IPS DF 6.9 (cell line): ENCODE results near the gene H6PD.

Experiments used
- DNase-seq: peaks from one replicate; pipeline ENCODE4 v3.0.0-alpha.2; 2013; ENCODE audit warnings: low read depth, low spot score
- H3K27ac ChIP-seq: one replicate; pipeline ENCODE4 v1.5.1; 2013; ENCODE audit warnings: low read length, control low read depth
- H3K27me3 ChIP-seq: 2 replicates; pipeline ENCODE4 v1.6.1; 2013; ENCODE audit warnings: mild to moderate bottlenecking, low read length; ENCODE audit not compliant: control insufficient read depth, insufficient read depth
- H3K36me3 ChIP-seq: 2 replicates; pipeline ENCODE4 v1.6.1; 2013; ENCODE audit warnings: low read length; ENCODE audit not compliant: control insufficient read depth, insufficient read depth
- H3K4me1 ChIP-seq: 2 replicates; pipeline ENCODE4 v1.6.1; 2013; ENCODE audit warnings: low read length; ENCODE audit not compliant: control insufficient read depth, insufficient read depth
- H3K4me3 ChIP-seq: 2 replicates; pipeline ENCODE4 v1.5.1; 2013; ENCODE audit warnings: mild to moderate bottlenecking, low read length
- H3K9me3 ChIP-seq: 2 replicates; pipeline ENCODE4 v1.6.1; 2013; ENCODE audit warnings: low read length, inconsistent platforms; ENCODE audit not compliant: control insufficient read depth, insufficient read depth
- WGBS: extraction: QIAGEN DNeasy Blood & Tissue Kit; methylation state at CpG from one replicate; pipeline ENCODE4 v1.1.7; 2013; ENCODE audit warnings: mixed read lengths, missing lambda C conversion rate; ENCODE audit not compliant: insufficient read length, insufficient coverage; 5-methylcytosine and 5-hydroxymethylcytosine counted together

The H6PD gene

DNA sequence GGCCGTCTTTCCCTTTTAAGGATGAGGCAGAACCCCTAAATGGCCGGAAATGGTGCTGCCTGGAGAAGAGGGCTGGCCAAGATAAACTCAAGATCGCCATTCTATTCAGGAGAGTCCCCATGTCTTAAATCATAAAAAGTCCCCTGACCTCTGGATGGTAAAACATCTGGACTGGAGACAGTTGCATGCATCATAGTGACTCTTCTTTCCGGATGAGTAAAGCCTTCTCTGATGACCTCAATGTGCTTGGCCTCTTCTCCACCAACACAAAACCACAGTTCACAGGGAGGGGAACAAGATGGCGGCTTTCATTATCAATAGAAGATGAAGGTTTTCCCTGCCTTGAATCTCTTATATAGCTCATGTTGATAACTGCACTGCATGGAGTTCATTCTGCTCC, 27.5 kb upstream of the H6PD start:
- no peaks in the 10 kb centered on the region for H3K9me3 ChIP-seq
- H3K27me3 ChIP-seq, result peaks cover 15% of the 10 kb centered on the region; the same call in 1 of the 2 replicates
- H3K4me1 ChIP-seq, result no peaks in the 10 kb centered on the region; the same call in 1 of the 2 replicates
- no peak for DNase-seq
- H3K36me3 ChIP-seq, result no peaks in the 10 kb centered on the region
- H3K4me3 ChIP-seq, result no peak overlapping the region
- WGBS, result no CpG with 5 or more reads among the region's 5 CpGs
- H3K27ac ChIP-seq, result no peak overlapping the region

DNA sequence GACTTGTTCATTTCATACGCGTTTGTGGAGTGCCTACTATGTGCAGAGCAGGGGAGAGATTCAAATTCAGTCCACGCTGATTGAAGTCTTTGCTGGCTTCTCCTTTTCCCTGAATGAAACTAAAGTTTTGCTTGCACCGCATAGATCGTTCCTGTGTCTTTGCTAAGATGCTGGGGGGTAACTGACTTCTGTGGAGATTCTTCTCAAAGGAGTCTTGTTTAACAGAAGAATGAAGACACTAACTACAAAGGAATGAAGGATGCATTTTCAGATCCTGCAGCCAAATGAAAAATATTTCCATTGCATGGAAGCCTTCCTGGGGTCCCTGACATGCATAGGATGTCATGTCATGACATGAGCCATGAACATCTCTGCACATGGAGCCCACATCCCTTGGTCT, 26.9 kb upstream of the H6PD start:
- DNase-seq, result no peak
- no peaks in the 10 kb centered on the region; the same call in 1 of the 2 replicates for H3K4me1 ChIP-seq
- H3K4me3 ChIP-seq, result no peak overlapping the region
- H3K9me3 ChIP-seq, result no peaks in the 10 kb centered on the region
- H3K27me3 ChIP-seq, result peaks cover 10% of the 10 kb centered on the region; the same call in 1 of the 2 replicates
- H3K36me3 ChIP-seq, result no peaks in the 10 kb centered on the region
- no CpG with 5 or more reads among the region's 5 CpGs for WGBS
- H3K27ac ChIP-seq, result no peak overlapping the region

DNA sequence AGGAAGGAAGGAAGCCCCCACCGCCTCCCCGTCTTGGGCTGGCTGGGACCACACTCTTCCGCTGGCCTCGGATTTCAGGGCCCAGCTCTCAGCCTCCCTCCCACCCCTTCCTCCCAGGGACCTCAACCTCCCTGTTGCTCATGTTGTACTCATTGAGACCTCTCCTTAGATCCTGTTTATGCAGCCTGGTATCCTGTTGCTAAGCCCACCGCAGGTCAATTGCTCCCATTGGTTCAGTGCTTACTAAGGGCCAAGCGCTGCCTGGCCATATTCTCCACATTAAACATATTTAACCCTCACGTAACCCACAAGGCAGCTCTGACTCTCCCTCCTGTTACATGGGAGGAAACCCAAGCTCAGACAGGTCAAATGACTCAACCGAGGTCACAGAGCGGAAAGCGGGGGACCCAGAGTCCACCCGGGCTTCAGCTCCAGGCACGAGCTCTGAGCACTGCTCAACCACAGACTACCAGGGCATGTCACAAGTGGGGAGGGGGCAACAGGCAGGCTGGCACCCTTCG, 23.2 kb upstream of the H6PD start:
- WGBS, result no CpG with 5 or more reads among the region's 13 CpGs
- no peaks in the 10 kb centered on the region; the same call in 1 of the 2 replicates for H3K4me1 ChIP-seq
- no peak overlapping the region for H3K27ac ChIP-seq
- no peaks in the 10 kb centered on the region for H3K27me3 ChIP-seq
- no peaks in the 10 kb centered on the region for H3K9me3 ChIP-seq
- no peak overlapping the region for H3K4me3 ChIP-seq
- H3K36me3 ChIP-seq, result no peaks in the 10 kb centered on the region
- DNase-seq, result no peak

DNA sequence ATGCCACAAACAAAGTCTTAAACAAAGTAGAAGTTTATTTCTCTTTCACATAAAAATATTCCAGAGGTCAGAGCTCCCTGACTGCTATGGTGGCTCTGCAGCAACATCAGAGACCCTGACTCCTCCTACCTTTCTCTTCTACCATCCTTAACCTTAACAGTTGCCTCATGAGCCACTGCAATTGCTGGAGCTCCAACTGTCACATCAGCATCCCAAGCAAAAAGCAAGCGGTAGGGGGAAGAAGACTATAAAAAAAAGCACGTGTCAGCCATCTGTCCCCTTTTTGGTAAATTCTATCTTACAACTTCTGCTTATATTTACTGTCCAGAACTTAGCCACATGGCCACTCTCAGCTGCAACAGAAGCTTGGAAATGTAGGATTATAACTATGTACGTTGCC, 21.8 kb upstream of the H6PD start:
- H3K27ac ChIP-seq, result no peak overlapping the region
- H3K36me3 ChIP-seq, result no peaks in the 10 kb centered on the region
- WGBS, result no CpG with 5 or more reads among the region's 3 CpGs
- DNase-seq, result no peak
- H3K4me3 ChIP-seq, result no peak overlapping the region
- no peaks in the 10 kb centered on the region; the same call in 1 of the 2 replicates for H3K4me1 ChIP-seq
- H3K27me3 ChIP-seq, result no peaks in the 10 kb centered on the region
- no peaks in the 10 kb centered on the region for H3K9me3 ChIP-seq

DNA sequence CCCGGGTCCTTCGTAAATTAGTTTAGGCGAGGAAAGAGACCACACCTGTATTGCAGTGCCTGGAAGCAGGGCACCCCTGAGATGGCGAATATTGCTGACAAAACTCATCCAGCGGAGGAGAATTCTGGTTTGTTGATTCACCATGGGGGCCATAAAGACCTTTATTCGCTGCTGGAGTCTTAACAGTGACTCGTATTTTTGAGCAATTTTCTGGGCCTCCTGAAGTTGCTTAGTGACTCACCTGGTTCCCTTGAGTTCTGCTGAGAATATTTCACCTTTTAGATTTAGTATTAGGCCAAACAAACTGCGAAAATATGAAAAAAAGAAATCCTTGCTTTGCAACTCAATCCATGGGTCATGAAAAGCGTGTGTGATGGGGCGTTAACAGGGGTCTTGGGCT, 20.6 kb upstream of the H6PD start:
- Histone ChIP-seq H3K36me3 (no peaks in the 10 kb centered on the region), H3K4me1 (no peaks in the 10 kb centered on the region), H3K9me3 (no peaks in the 10 kb centered on the region), H3K27me3 (no peaks in the 10 kb centered on the region), H3K27ac (no peak overlapping the region), H3K4me3 (no peak overlapping the region)
- no peak for DNase-seq
- WGBS, result no CpG with 5 or more reads among the region's 10 CpGs

DNA sequence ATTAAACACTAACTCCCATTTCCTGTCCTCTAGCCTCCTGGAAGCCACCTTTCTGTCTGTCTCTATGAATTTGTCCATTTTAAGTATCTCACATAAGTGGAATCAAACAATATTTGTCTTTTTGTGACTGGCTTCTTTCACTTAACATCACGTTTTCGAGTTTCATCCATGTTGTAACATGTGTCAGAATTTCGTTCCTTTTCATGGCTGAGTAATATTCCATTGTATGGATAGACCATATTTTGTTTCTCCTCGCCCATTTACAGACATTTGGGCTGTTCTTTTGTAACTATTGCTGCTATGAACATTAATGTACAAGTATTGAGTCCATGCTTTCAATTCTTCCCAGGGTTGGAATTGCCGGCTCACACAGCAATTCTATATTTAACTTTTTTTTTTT, 15.7 kb upstream of the H6PD start:
- WGBS, result no CpG with 5 or more reads among the region's 5 CpGs
- H3K4me1 ChIP-seq, result no peaks in the 10 kb centered on the region
- H3K9me3 ChIP-seq, result no peaks in the 10 kb centered on the region
- no peak overlapping the region for H3K4me3 ChIP-seq
- no peak for DNase-seq
- no peaks in the 10 kb centered on the region for H3K27me3 ChIP-seq
- H3K36me3 ChIP-seq, result no peaks in the 10 kb centered on the region
- H3K27ac ChIP-seq, result no peak overlapping the region

DNA sequence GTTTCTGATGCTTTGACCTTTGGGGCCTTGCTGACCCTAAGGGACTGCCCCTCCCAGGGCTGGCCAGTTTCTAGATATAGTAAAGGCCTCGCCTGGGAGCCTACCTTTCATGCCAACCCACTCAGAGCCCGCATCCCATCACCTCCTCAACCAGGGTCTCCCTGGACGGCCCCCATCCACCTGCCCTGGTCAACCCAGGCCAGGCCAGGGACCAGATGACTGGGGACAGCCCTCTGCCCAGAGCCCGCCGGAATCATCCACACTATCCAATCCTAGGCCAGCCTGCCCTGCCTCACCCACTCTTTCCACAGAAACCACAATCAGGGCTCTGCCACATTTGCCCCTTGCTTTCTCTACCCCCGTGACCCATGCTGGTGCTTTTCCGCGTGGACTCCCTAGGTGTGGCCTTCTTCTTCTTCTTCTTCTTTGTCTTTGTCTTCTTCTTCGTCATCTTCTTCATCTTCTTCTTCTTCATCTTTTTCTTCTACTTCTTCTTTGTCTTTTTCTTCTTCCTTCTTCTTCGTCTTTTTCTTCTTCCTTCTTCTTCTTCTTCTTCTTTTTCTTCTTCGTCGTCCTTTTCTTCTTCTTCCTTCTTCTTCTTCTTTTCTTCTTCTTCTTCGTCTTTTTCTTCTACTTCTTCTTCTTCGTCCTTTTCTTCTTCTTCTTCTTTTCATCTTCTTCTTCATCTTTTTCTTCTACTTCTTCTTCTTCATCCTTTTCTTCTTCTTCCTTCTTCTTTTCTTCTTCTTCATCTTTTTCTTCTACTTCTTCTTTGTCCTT, 11.5 kb upstream of the H6PD start:
- WGBS, result 100% methylated on average over 6 of the region's 14 CpGs
- DNase-seq, result no peak

DNA sequence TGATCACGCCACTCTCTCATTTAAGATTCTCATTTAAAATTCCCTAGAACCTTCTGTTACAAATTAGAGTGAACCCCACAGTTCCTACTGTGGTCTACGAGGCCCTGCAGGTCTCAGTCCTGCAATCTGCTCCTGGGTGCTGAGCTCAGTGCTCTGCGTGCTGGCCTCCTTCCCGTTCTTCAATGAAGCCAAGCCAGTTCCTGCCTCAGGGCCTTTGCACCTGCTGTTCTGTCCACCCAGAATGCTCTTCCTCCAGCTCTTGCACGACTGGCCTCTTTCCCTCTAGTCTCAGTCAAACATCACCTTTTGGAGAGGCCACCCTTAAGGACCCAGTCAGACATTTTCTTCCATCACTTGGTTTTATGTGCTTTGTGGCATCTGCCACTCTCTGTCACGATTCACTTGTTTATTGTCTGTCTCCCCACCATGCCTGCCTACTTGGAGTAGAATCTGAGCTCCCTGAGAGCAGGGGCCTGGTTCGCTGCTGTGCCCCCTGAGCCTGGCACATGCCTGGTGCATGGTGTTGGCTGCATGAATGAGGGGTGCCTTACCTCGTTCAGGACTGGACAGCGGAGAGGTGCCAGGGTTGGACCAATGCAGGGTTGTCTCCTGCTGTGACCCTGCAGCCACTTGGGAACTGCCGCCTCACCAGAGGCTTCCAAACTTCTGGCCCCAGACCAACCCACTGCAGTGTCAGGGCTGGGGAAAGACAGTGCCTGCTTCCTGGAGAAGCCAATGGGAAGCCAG, 9.7 kb upstream of the H6PD start:
- H3K4me1 ChIP-seq, result no peaks in the 10 kb centered on the region; the same call in 1 of the 2 replicates
- H3K27me3 ChIP-seq, result no peaks in the 10 kb centered on the region
- no peak overlapping the region for H3K27ac ChIP-seq
- WGBS, result no CpG with 5 or more reads among the region's 10 CpGs
- DNase-seq, result no peak
- H3K4me3 ChIP-seq, result no peak overlapping the region
- no peaks in the 10 kb centered on the region for H3K9me3 ChIP-seq
- no peaks in the 10 kb centered on the region for H3K36me3 ChIP-seq

More for the DNA sequence above, 11.5 kb upstream of the H6PD start:
- no peaks in the 10 kb centered on the region for H3K9me3 ChIP-seq
- H3K4me1 ChIP-seq, result no peaks in the 10 kb centered on the region; the same call in 1 of the 2 replicates
- no peaks in the 10 kb centered on the region for H3K36me3 ChIP-seq
- H3K4me3 ChIP-seq, result no peak overlapping the region
- H3K27ac ChIP-seq, result no peak overlapping the region
- H3K27me3 ChIP-seq, result no peaks in the 10 kb centered on the region

DNA sequence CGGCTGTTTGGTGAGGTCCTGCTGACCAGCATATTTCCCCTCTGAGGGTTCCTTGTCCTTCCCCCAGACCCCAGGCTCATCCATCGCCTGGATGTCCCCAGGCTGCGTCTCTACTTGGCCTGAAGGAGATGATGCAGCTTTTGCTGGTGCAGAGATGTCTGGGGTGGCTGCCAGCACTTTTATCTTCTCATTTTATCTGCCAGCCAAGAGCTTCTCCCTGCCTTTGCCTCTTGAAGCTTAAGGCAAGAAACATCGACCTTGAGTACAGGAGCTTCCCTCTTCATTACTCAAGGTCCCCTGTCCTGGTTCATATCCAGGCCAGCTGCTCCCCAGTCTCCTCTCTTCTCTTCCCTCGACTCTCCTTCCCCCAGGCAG, 9.2 kb upstream of the H6PD start:
- Histone ChIP-seq H3K4me1 (no peaks in the 10 kb centered on the region; the same call in 1 of the 2 replicates), H3K4me3 (no peak overlapping the region), H3K27me3 (no peaks in the 10 kb centered on the region), H3K27ac (no peak overlapping the region), H3K9me3 (no peaks in the 10 kb centered on the region), H3K36me3 (no peaks in the 10 kb centered on the region)
- no CpG with 5 or more reads among the region's 5 CpGs for WGBS
- DNase-seq, result no peak

DNA sequence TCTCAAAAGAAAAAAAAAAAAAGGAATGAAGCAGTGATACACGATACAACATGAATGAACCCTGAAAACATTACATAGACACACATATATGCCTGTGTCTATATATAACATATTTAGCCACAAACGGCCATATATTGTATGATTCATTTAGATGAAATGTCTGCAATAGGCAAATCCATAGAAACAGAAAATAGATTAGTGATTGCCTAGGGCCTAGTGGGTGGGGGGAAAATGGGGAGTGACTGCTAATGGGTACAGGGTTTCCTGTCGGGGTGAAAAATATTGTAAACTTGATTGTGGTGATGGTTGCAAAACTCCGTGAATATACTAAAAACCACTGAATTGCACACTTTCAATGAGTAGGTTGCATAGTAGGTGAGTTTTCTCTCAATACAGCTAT, 6.0 kb upstream of the H6PD start:
- no peak overlapping the region for H3K4me3 ChIP-seq
- H3K9me3 ChIP-seq, result no peaks in the 10 kb centered on the region
- no peak overlapping the region for H3K27ac ChIP-seq
- no CpG with 5 or more reads among the region's 4 CpGs for WGBS
- H3K27me3 ChIP-seq, result no peaks in the 10 kb centered on the region
- H3K36me3 ChIP-seq, result no peaks in the 10 kb centered on the region
- no peaks in the 10 kb centered on the region; the same call in 1 of the 2 replicates for H3K4me1 ChIP-seq
- DNase-seq, result no peak
